ENCODE data around the gene ZNF429. TPM values are rescaled to one million over a fixed set of nuclear protein-coding genes. Genes with fewer than 3 reads are reported as not detected.
A peak's percentile ranks its signal among the peaks of the same experiment; 100 is the strongest.
"Not testable (repeated sequence)": the region's sequence is repeated elsewhere in the genome, so short reads cannot be mapped to it uniquely, and the experiment has no call there.

The ZNF429 gene
- polyA plus RNA-seq, 1 donor (not counting 4 experiments of a cell fraction or from before 2014, with no cell fraction given): 4.4 TPM

DNA sequence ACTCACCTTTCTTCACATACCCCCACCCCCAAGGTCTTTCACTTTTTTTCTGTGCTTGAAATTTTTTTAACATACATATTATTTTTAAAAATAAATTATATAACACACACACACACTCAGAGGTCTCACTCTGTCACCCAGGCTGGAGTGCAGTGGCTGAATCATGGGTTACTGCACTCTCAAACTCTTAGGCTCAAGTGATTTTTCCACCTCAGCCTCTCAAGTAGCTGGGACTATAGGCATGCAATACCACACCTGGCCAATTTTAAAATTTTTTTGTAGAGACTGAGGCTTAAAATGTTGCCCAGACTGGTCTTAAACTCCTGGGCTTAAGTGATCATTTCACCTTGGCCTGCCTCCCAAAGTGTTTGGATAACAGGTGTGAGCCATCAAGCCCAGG, 32.9 kb upstream of the ZNF429 start:
- Histone ChIP-seq H3K9me3 (ENCODE audit: control insufficient read depth, low read depth, low read length) (peaks cover 5% of the 10 kb centered on the region), H3K4me1 (ENCODE audit: control insufficient read depth, extremely low read depth, insufficient read depth, low read length) (no peaks in the 10 kb centered on the region), H4K20me1 (ENCODE audit: control insufficient read depth, extremely low read depth, insufficient read depth, low read length) (no peaks in the 10 kb centered on the region), H3K9me1 (ENCODE audit: control insufficient read depth, extremely low read depth, insufficient read depth, low read length) (no peaks in the 10 kb centered on the region), H3K4me3 (ENCODE audit: control insufficient read depth in 2 of 3, extremely low read depth in 1 of 3, insufficient read depth in 2 of 3, low read depth in 1 of 3, low read length in 3 of 3) (no peak overlapping the region), H2AFZ (ENCODE audit: control insufficient read depth, low read length) (no peak overlapping the region), H3K4me2 (ENCODE audit: control insufficient read depth, extremely low read depth, insufficient read depth, low read depth, low read length) (no peak overlapping the region), H3K9ac (ENCODE audit: control insufficient read depth, extremely low read depth, insufficient read depth, low read length) (no peak overlapping the region), H3K36me3 (ENCODE audit: control insufficient read depth in 2 of 2, extremely low read depth in 1 of 2, insufficient read depth in 2 of 2, low read length in 2 of 2) (no peaks in the 10 kb centered on the region), H3K79me2 (ENCODE audit: control insufficient read depth, insufficient read depth, low read length) (no peaks in the 10 kb centered on the region), H3K27me3 (ENCODE audit: control insufficient read depth, extremely low read depth, insufficient read depth, low read length) (no peaks in the 10 kb centered on the region), H3K27ac (ENCODE audit: control insufficient read depth, insufficient read depth, low read length) (no peak overlapping the region)
- no peak for FAIRE-seq
- dilution Hi-C loops (cut with MboI; ENCODE audit: extremely low pct_ligation_motif_present, low sequenced_read_pairs): no loop called here
- DNase-seq (ENCODE audit: low read depth, low spot score): no peak
- TF ChIP-seq, protein P1, sequence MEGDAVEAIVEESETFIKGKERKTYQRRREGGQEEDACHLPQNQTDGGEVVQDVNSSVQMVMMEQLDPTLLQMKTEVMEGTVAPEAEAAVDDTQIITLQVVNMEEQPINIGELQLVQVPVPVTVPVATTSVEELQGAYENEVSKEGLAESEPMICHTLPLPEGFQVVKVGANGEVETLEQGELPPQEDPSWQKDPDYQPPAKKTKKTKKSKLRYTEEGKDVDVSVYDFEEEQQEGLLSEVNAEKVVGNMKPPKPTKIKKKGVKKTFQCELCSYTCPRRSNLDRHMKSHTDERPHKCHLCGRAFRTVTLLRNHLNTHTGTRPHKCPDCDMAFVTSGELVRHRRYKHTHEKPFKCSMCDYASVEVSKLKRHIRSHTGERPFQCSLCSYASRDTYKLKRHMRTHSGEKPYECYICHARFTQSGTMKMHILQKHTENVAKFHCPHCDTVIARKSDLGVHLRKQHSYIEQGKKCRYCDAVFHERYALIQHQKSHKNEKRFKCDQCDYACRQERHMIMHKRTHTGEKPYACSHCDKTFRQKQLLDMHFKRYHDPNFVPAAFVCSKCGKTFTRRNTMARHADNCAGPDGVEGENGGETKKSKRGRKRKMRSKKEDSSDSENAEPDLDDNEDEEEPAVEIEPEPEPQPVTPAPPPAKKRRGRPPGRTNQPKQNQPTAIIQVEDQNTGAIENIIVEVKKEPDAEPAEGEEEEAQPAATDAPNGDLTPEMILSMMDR (optimal IDR thresholded peaks at IDR 0.05 in 1 of 3, IDR thresholded peaks at IDR 0.05 in 1 of 3, conservative IDR thresholded peaks at IDR 0.05 in 1 of 3; ENCODE audit: extremely low read depth in 1 of 3, insufficient read depth in 2 of 3, low read length in 3 of 3): no peak
- no peak for TF ChIP-seq EZH2 (IDR thresholded peaks at IDR 0.05; ENCODE audit: low read length)

DNA sequence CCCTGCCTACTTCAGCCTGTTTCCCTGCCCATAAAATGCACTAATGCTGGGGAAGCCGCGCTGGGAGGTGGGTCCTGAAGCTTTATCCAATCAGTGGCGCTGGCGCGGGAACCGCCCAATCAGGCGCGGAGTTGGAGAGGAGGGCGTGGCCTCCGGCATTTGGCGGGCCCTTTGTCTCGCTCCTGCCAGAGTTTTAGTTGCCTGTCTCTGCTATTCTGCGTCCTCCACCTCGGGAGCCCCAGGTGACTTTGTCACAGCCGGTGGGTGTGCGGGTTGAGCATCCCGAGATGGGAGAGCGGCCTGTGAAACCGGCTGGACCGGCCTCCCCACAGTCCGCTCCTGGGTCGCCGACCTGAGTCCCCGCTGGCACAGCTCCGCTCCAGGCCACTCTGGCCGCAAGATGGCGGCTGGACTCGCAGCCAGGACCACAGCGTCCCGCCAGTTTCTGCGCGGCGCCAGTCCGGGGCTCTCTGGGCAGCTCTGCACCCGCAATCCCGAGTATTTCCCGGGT, 30.7 kb upstream of the ZNF429 start:
- Histone ChIP-seq H2AFZ (ENCODE audit: control insufficient read depth, low read length) (peak overlapping the region; percentile 22), H3K79me2 (ENCODE audit: control insufficient read depth, insufficient read depth, low read length) (no peaks in the 10 kb centered on the region), H3K9me3 (ENCODE audit: control insufficient read depth, low read depth, low read length) (peaks cover 5% of the 10 kb centered on the region), H3K4me3 (ENCODE audit: control insufficient read depth in 2 of 3, extremely low read depth in 1 of 3, insufficient read depth in 2 of 3, low read depth in 1 of 3, low read length in 3 of 3) (peak overlapping the region in 1 of 3 experiments; percentile 15), H3K27ac (ENCODE audit: control insufficient read depth, insufficient read depth, low read length) (no peak overlapping the region), H3K27me3 (ENCODE audit: control insufficient read depth, extremely low read depth, insufficient read depth, low read length) (no peaks in the 10 kb centered on the region), H3K9me1 (ENCODE audit: control insufficient read depth, extremely low read depth, insufficient read depth, low read length) (no peaks in the 10 kb centered on the region), H3K4me2 (ENCODE audit: control insufficient read depth, extremely low read depth, insufficient read depth, low read depth, low read length) (no peak overlapping the region), H4K20me1 (ENCODE audit: control insufficient read depth, extremely low read depth, insufficient read depth, low read length) (no peaks in the 10 kb centered on the region), H3K9ac (ENCODE audit: control insufficient read depth, extremely low read depth, insufficient read depth, low read length) (no peak overlapping the region), H3K4me1 (ENCODE audit: control insufficient read depth, extremely low read depth, insufficient read depth, low read length) (no peaks in the 10 kb centered on the region), H3K36me3 (ENCODE audit: control insufficient read depth in 2 of 2, extremely low read depth in 1 of 2, insufficient read depth in 2 of 2, low read length in 2 of 2) (no peaks in the 10 kb centered on the region)
- dilution Hi-C loops (cut with MboI; ENCODE audit: extremely low pct_ligation_motif_present, low sequenced_read_pairs): no loop called here
- no peak for FAIRE-seq
- no peak for TF ChIP-seq EZH2 (IDR thresholded peaks at IDR 0.05; ENCODE audit: low read length)
- TF ChIP-seq, protein P1 (optimal IDR thresholded peaks at IDR 0.05 in 1 of 3, IDR thresholded peaks at IDR 0.05 in 1 of 3, conservative IDR thresholded peaks at IDR 0.05 in 1 of 3; ENCODE audit: extremely low read depth in 1 of 3, insufficient read depth in 2 of 3, low read length in 3 of 3): no peak
- no peak for DNase-seq (ENCODE audit: low read depth, low spot score)

DNA sequence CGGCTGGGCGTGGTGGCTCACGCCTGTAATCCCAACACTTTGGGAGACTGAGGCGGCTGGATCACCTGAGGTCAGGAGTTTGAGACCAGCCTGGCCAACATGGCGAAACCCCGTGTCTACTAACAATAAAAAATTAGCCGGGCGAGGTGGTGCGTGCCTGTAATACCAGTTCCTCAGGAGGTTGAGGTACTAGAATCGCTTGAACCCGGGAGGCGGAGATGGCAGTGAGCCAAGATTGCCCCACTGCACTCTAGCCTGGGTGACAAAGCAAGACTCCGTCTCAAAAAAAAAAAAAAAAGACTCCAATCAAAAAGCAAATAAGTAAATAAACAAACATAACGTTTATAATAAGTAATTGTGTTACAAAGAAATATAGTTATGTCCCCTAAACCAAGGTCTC, 23.0 kb upstream of the ZNF429 start:
- dilution Hi-C loops (cut with MboI; ENCODE audit: extremely low pct_ligation_motif_present, low sequenced_read_pairs); H3K4me3 ChIP-seq (ENCODE audit: control insufficient read depth in 2 of 3, extremely low read depth in 1 of 3, insufficient read depth in 2 of 3, low read depth in 1 of 3, low read length in 3 of 3); H4K20me1 ChIP-seq (ENCODE audit: control insufficient read depth, extremely low read depth, insufficient read depth, low read length); H3K9me1 ChIP-seq (ENCODE audit: control insufficient read depth, extremely low read depth, insufficient read depth, low read length); H3K79me2 ChIP-seq (ENCODE audit: control insufficient read depth, insufficient read depth, low read length); H3K27me3 ChIP-seq (ENCODE audit: control insufficient read depth, extremely low read depth, insufficient read depth, low read length); H3K4me1 ChIP-seq (ENCODE audit: control insufficient read depth, extremely low read depth, insufficient read depth, low read length); H3K4me2 ChIP-seq (ENCODE audit: control insufficient read depth, extremely low read depth, insufficient read depth, low read depth, low read length); H3K27ac ChIP-seq (ENCODE audit: control insufficient read depth, insufficient read depth, low read length); H3K36me3 ChIP-seq (ENCODE audit: control insufficient read depth in 2 of 2, extremely low read depth in 1 of 2, insufficient read depth in 2 of 2, low read length in 2 of 2); H3K9me3 ChIP-seq (ENCODE audit: control insufficient read depth, low read depth, low read length); H3K9ac ChIP-seq (ENCODE audit: control insufficient read depth, extremely low read depth, insufficient read depth, low read length); H2AFZ ChIP-seq (ENCODE audit: control insufficient read depth, low read length); DNase-seq (ENCODE audit: low read depth, low spot score); FAIRE-seq: not testable (repeated sequence)

Data from keratinocyte (primary cell).